Smooth muscle cell of the pulmonary artery (primary cell): ENCODE data around the gene ZNF142. TPM values are rescaled to one million over a fixed set of nuclear protein-coding genes. Genes with fewer than 3 reads are reported as not detected.

Experiments used
- total RNA-seq: library from RNA; depleted of rRNA; stranded (reverse); fragments of >200 nt; gene quantifications from 2 replicates; pipeline ENCODE4 v1.2.3, GENCODE V29; 2014

The ZNF142 gene, protein sequence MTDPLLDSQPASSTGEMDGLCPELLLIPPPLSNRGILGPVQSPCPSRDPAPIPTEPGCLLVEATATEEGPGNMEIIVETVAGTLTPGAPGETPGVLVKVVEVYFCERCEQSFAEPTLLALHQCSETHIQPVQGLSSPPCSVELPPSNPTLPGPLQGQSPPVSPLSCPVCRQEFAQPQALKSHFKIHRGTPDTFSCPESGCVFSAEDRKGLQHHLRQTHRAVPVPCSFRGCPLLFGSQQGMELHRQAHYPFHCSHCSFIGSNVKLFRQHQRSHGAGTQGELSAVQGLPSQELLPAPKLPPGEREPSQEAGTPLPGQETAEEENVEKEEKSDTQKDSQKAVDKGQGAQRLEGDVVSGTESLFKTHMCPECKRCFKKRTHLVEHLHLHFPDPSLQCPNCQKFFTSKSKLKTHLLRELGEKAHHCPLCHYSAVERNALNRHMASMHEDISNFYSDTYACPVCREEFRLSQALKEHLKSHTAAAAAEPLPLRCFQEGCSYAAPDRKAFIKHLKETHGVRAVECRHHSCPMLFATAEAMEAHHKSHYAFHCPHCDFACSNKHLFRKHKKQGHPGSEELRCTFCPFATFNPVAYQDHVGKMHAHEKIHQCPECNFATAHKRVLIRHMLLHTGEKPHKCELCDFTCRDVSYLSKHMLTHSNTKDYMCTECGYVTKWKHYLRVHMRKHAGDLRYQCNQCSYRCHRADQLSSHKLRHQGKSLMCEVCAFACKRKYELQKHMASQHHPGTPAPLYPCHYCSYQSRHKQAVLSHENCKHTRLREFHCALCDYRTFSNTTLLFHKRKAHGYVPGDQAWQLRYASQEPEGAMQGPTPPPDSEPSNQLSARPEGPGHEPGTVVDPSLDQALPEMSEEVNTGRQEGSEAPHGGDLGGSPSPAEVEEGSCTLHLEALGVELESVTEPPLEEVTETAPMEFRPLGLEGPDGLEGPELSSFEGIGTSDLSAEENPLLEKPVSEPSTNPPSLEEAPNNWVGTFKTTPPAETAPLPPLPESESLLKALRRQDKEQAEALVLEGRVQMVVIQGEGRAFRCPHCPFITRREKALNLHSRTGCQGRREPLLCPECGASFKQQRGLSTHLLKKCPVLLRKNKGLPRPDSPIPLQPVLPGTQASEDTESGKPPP (N-terminal part only)
- 9.1 and 15.4 TPM in 2 replicates for total RNA-seq

GRCh38 chr2:218659258-218659987 is at the start of gene ZNF142, which contains the start of gene BCS1L:
ZNF142 (minus strand) TSS chr2:218659623; CDS start chr2:218656429, 3,194 bp downstream.
BCS1L (plus strand) TSS chr2:218659683; CDS start chr2:218660988, 1,305 bp downstream.

DNA sequence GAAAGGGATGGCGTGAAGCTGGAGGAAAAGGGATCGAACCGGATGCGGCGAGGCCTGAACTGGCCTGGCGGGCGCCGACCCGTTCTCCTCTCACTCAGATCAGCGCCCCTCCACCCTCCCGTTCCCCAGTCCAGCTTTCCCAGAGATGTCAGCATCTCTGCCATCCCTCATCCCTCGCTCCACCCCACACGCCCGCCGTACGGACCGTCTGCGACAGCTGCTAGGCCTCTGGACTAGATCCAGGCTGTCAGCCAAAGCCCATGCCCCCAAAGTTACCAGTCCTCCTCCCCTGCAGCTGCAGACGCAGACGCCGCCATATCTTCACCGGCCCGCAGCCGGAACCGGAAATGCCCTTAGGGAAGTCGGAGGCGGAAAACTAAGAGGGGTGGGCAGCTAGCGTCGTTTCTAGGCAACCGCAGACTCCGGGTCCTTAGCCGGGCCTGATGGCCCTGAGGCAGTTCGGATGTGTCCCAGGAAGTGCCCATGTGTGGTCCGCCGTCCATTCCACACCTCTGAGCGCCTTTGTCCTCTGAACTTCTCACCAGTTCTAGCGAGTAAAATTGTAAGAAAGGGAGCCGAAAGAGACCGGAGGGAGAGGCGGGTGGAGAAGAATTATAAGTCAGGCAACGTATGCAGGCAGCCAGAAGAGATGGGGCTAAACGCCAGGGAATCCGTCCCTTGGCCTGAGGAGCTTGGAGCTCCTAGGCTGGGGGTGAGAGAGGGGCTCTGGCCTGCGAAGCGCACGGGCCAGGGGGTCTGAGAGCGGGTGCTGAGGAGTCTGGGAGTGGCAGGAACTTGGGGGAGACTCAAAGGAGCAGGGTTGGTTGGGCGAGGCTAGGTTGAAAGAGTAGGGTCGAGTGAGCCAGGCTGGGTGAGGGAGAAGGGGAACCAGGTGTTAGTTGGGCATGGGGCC is 12.5 kb upstream of the ZNF142 start, which contains the start of the genes RNF25 and STK36:
TSS of gene RNF25 (minus strand) at position 349 of the 913 bp plus-strand sequence. CDS start at position 317, 32 bp downstream.
TSS of gene STK36 (plus strand) at position 433 of the 913 bp plus-strand sequence. CDS start 744 bp downstream, outside the sequence.

GRCh38 chr2:218607436-218608115 is 51.8 kb downstream of the ZNF142 start, which contains the start of gene PLCD4:
PLCD4 (plus strand) TSS chr2:218607899; CDS start chr2:218615740, 7,841 bp downstream.

Other genes starting within 250 kb of the ZNF142 start
- gene VIL1, start 240.5 kb downstream of the ZNF142 start, total RNA-seq, result not detected in 2 replicates
- 9.5 and 10.2 TPM in 2 replicates for gene USP37, start 91.3 kb downstream of the ZNF142 start, total RNA-seq
- gene CNOT9, start 90.8 kb downstream of the ZNF142 start, total RNA-seq, result 29.1 and 34.7 TPM in 2 replicates
- 2.0 and 2.5 TPM in 2 replicates for gene PLCD4, start 51.7 kb downstream of the ZNF142 start, total RNA-seq
- 21.4 and 28.5 TPM in 2 replicates for gene BCS1L, start 60 bp upstream of the ZNF142 start, total RNA-seq
- 21.2 and 21.8 TPM in 2 replicates for gene RNF25, start 12.4 kb upstream of the ZNF142 start, total RNA-seq
- gene STK36, start 12.5 kb upstream of the ZNF142 start, total RNA-seq, result 26.1 and 39.1 TPM in 2 replicates
- gene TTLL4, start 51.2 kb upstream of the ZNF142 start, total RNA-seq, result 6.7 and 9.8 TPM in 2 replicates
- gene CYP27A1, start 122.5 kb upstream of the ZNF142 start, total RNA-seq, result 6.8 and 13.7 TPM in 2 replicates
- 0.10 and 0.52 TPM in 2 replicates for gene PRKAG3, start 172.2 kb upstream of the ZNF142 start, total RNA-seq
- gene WNT6, start 200.2 kb upstream of the ZNF142 start, total RNA-seq, result not detected in 2 replicates
- gene WNT10A, start 221.2 kb upstream of the ZNF142 start, total RNA-seq, result not detected in 2 replicates